ENCODE data around the gene COL13A1. TPM values are rescaled to one million over a fixed set of nuclear protein-coding genes. Genes with fewer than 3 reads are reported as not detected.

The COL13A1 gene
- total RNA-seq, 4 donors from 2014 or later, result 0.46 to 0.60 TPM; not detected in 2

DNA sequence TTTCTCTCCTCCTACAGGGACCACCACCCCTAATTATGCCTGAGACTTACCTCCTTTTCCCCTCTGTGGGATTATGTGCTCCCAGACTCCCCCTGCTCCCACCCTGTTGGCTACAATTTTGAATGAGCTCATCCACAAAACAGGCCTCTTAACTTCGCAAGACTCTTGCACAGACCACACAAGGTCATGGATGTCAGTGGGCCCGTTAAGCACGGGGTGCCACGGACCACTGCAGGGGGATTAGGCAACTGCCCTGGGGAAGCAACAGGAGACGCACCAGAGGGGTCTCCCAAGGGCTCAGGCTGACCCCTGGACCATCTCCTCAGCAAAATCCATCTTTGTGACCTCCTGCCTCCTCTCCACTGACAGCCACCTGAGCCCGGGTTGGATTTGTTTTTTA, 42.1 kb upstream of the COL13A1 start:
- DNase-seq (ENCODE audit: low spot score) (no peak), ATAC-seq (ENCODE audit: low FRiP score) (no peak)
- TF ChIP-seq, protein P1, sequence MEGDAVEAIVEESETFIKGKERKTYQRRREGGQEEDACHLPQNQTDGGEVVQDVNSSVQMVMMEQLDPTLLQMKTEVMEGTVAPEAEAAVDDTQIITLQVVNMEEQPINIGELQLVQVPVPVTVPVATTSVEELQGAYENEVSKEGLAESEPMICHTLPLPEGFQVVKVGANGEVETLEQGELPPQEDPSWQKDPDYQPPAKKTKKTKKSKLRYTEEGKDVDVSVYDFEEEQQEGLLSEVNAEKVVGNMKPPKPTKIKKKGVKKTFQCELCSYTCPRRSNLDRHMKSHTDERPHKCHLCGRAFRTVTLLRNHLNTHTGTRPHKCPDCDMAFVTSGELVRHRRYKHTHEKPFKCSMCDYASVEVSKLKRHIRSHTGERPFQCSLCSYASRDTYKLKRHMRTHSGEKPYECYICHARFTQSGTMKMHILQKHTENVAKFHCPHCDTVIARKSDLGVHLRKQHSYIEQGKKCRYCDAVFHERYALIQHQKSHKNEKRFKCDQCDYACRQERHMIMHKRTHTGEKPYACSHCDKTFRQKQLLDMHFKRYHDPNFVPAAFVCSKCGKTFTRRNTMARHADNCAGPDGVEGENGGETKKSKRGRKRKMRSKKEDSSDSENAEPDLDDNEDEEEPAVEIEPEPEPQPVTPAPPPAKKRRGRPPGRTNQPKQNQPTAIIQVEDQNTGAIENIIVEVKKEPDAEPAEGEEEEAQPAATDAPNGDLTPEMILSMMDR (IDR thresholded peaks at IDR 0.05), result no peak

DNA sequence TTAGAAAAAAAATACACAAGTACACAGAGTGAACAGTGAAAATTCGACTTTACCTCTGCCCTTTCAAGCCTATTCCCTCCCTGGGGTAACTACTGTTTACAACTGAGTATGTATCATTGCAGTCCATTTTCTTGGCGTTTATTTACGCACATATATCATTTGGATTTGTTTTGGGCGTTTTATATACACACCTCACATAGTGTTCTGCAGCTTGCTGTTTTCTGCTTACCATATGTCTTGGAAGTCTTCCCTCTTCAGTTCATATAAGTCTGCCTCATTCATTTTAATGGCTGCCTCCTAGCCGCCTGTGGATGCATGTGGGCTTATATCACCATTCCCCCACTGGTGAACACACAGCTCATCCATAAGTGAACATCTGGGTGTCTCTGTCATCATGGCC, 41.6 kb upstream of the COL13A1 start:
- no peak for DNase-seq (ENCODE audit: low spot score)
- ATAC-seq (ENCODE audit: low FRiP score), result no peak

DNA sequence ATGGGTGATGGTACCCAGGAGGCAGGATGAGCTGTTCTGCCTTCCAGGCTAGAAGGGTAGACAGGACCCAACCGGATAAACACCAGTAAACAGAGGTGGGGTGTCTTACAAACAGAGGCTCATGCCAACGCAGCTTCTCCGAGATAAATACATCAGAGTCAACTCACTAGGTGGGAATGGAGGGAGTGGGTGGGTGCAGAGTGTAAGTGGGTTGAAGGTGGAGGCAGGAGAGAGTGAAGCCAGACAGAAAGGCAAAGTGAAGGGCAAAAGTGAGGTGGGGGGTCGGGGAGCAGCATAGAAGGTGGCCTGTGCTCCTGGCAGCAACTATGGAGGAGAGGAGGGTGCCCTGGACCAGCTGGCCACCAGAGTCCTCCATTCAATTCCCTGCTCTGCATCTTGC, 40.4 kb upstream of the COL13A1 start:
- TF ChIP-seq, protein P1 (IDR thresholded peaks at IDR 0.05), result no peak
- no peak for DNase-seq (ENCODE audit: low spot score)
- ATAC-seq (ENCODE audit: low FRiP score), result no peak

More for the DNA sequence above, 41.6 kb upstream of the COL13A1 start:
- TF ChIP-seq, protein P1 (IDR thresholded peaks at IDR 0.05), result no peak

GRCh38 chr10:69766161-69766910, 35.4 kb upstream of the COL13A1 start:
- ATAC-seq (ENCODE audit: low FRiP score), result no peak
- no peak for DNase-seq (ENCODE audit: low spot score)
- TF ChIP-seq, protein P1 (IDR thresholded peaks at IDR 0.05), result no peak

DNA sequence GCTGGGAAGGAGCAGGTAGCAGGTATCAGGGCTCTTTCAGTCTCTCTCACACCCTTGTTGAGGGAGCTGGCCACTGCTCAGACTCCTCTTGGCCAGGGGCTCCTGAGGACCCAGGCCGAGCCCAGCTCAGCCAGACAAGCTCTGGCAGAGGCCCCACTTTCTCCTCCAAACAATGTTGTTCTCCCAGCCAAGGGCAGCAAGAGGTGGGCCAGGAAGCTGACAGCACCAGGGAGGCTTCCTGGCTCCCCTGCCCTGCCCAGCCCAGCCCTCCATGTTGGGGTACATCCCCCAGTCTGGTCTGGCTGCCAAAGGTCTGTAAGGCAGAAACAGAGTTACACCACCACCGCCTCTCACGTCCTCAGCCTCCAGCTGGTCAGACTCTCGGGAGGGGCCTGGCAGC, 33.9 kb upstream of the COL13A1 start:
- no peak for ATAC-seq (ENCODE audit: low FRiP score)
- DNase-seq (ENCODE audit: low spot score), result no peak
- TF ChIP-seq, protein P1 (IDR thresholded peaks at IDR 0.05), result no peak

DNA sequence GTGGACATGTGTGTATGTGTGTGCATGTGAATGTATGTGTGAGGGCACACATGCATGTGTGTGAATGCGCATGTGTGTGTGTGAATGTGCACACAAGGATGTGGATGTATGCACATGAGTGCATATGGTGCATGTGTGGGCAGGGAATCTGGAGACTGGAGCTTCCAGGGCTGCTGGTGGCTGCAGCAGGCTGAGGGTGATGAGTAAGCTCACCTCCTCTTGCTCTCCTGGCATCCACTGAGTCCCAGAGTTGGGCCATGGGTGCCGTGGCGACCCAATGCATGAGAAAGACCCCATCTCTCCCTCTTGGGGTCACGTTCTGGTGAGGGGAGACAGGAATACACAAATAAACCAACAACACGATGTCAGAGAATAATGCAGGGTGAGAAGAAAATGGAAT, 33.3 kb upstream of the COL13A1 start:
- no peak for DNase-seq (ENCODE audit: low spot score)
- no peak for ATAC-seq (ENCODE audit: low FRiP score)
- TF ChIP-seq, protein P1 (IDR thresholded peaks at IDR 0.05), result no peak

GRCh38 chr10:69769395-69769992, 32.2 kb upstream of the COL13A1 start:
- ATAC-seq (ENCODE audit: low FRiP score), result peak; percentile 53
- DNase-seq (ENCODE audit: low spot score), result no peak
- TF ChIP-seq, protein P1 (IDR thresholded peaks at IDR 0.05), result no peak

All from omental fat pad (tissue), 4 donors.